PFSK-1 (cell line): ENCODE results near the gene MPLKIP.

Source experiments
- FOXP2 ChIP-seq: optimal IDR thresholded peaks from 2 replicates; pipeline ENCODE3; 2011; ENCODE audit warnings: borderline replicate concordance, control low read depth, inconsistent platforms; ENCODE audit not compliant: insufficient read depth; ENCODE audit errors: extremely low read length, extremely low read depth
- POLR2AphosphoS5 ChIP-seq: IDR thresholded peaks from 2 replicates; pipeline ENCODE4 v1.6.1; 2012; ENCODE audit warnings: low read depth, mild to moderate bottlenecking, control low read depth, low read length, moderate library complexity
- REST ChIP-seq, 2 experiments: IDR thresholded peaks; 2 replicates each; pipeline versions ENCODE4 v1.6.1 to v1.8.0; 2011 to 2012; ENCODE audit warnings: low read depth in 2 of 2, low read length in 2 of 2, control low read depth in 1 of 2, inconsistent platforms in 1 of 2, mild to moderate bottlenecking in 1 of 2, moderate library complexity in 1 of 2; ENCODE audit not compliant: insufficient read depth in 1 of 2
- SIN3A ChIP-seq: IDR thresholded peaks from 2 replicates; pipeline ENCODE4 v1.6.1; 2012; ENCODE audit warnings: mild to moderate bottlenecking, low read length, moderate library complexity, borderline replicate concordance; ENCODE audit not compliant: insufficient read depth
- TAF1 ChIP-seq: IDR thresholded peaks from 2 replicates; pipeline ENCODE4 v1.6.1; 2012; ENCODE audit warnings: low read length, control low read depth, borderline replicate concordance; ENCODE audit not compliant: insufficient read depth

Gene MPLKIP

GRCh38 chr7:40148671-40149070 is 14.2 kb upstream of the MPLKIP start:
- no peak for TF ChIP-seq REST (IDR thresholded peaks at IDR 0.05; ENCODE audit: insufficient read depth in 1 of 2, low read depth in 2 of 2, low read length in 2 of 2)
- TF ChIP-seq SIN3A = no peak
- TF ChIP-seq FOXP2 = no peak
- TF ChIP-seq TAF1 = no peak
- no peak for TF ChIP-seq POLR2AphosphoS5

GRCh38 chr7:40147371-40148246 is 13.2 kb upstream of the MPLKIP start:
- TF ChIP-seq FOXP2 = no peak
- no peak for TF ChIP-seq REST (IDR thresholded peaks at IDR 0.05; ENCODE audit: insufficient read depth in 1 of 2, low read depth in 2 of 2, low read length in 2 of 2)
- no peak for TF ChIP-seq SIN3A
- no peak for TF ChIP-seq TAF1
- TF ChIP-seq POLR2AphosphoS5 = no peak

- TF ChIP-seq REST (IDR thresholded peaks at IDR 0.05; ENCODE audit: insufficient read depth in 1 of 2, low read depth in 2 of 2, low read length in 2 of 2) (no peak), FOXP2 (no peak), SIN3A (no peak), POLR2AphosphoS5 (no peak), TAF1 (no peak)
These were observed 4.6 kb upstream of the MPLKIP start for GRCh38 chr7:40138973-40139372.

GRCh38 chr7:40137563-40137962 is 3.1 kb upstream of the MPLKIP start:
- no peak for TF ChIP-seq TAF1
- TF ChIP-seq FOXP2 = no peak
- no peak for TF ChIP-seq REST (IDR thresholded peaks at IDR 0.05; ENCODE audit: insufficient read depth in 1 of 2, low read depth in 2 of 2, low read length in 2 of 2)
- TF ChIP-seq SIN3A = no peak

GRCh38 chr7:40135317-40135610 is 842 bp upstream of the MPLKIP start:
- TF ChIP-seq TAF1 (no peak), FOXP2 (no peak), POLR2AphosphoS5 (no peak), SIN3A (no peak), REST (IDR thresholded peaks at IDR 0.05; ENCODE audit: insufficient read depth in 1 of 2, low read depth in 2 of 2, low read length in 2 of 2) (no peak)
